ENCODE data around the gene CCDC88B. TPM values are rescaled to one million over a fixed set of nuclear protein-coding genes. Genes with fewer than 3 reads are reported as not detected.
A peak's percentile ranks its signal among the peaks of the same experiment; 100 is the strongest.

Gene CCDC88B
- total and polyA plus RNA-seq, 2 experiments from 2014 or later = 6.8 to 12.1 TPM

DNA sequence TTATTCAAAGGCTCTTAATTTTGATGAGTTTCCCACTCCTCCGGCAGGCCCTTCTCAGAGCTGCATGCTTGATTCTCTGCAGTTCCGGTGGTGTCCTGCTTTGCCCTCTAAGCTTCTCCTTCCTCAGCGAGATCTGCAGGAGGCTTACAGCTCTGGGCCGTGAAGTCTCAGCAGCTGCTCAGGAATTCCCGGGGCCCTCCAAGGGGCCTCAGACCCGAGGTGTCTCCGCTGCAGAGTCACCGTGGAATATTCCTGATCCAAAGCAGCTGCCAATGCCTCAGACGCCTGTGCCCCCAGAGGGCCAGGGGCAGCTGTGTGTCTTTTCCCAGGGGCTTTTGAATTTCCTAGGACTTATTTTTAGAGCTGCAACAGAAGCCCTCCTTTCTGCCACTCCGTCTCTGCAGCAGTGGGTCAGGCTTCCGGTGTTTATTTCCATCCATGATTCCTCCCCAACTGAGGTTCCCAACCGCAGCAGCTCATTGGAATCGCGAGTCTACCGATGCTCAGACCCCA is 56.1 kb downstream of the CCDC88B start:
- H3K36me3 ChIP-seq (ENCODE audit: insufficient read depth) = no peaks in the 10 kb centered on the region
- peaks cover 23% of the 10 kb centered on the region for H3K4me1 ChIP-seq (ENCODE audit: insufficient read depth)
- H3K27me3 ChIP-seq (ENCODE audit: insufficient read depth) = no peaks in the 10 kb centered on the region
- peak overlapping the region; percentile 84 for H3K27ac ChIP-seq (ENCODE audit: low read depth)
- peak; percentile 92 for ATAC-seq
- Mint-ChIP-seq H3K27ac (peak overlapping the region; percentile 51), H3K36me3 (ENCODE audit: low read depth) (no peaks in the 10 kb centered on the region), H3K4me3 (peak overlapping the region; percentile 42; the same call in 2 of the 3 replicates), H3K4me1 (peaks cover 25% of the 10 kb centered on the region), H3K27me3 (ENCODE audit: insufficient read depth, low read depth, poor library complexity) (peaks cover 23% of the 10 kb centered on the region), H3K9me3 (no peaks in the 10 kb centered on the region; the same call in 2 of the 3 replicates)
- H3K4me2 ChIP-seq = peak overlapping the region; percentile 72
- H2AFZ ChIP-seq = peak overlapping the region; percentile 99
- no peaks in the 10 kb centered on the region for H4K20me1 ChIP-seq (replicated peaks; ENCODE audit: insufficient read depth)
- DNase-seq (ENCODE audit: low spot score) = peak; percentile 78
- H3K4me3 ChIP-seq = peak overlapping the region; percentile 39; the same call in 1 of the 2 replicates
- peaks cover 5% of the 10 kb centered on the region; the same call in 1 of the 2 replicates for H3F3A ChIP-seq (replicated peaks; ENCODE audit: low read depth)
- no peaks in the 10 kb centered on the region for H3K79me2 ChIP-seq (replicated peaks; ENCODE audit: insufficient read depth)
- TF ChIP-seq, protein P1, sequence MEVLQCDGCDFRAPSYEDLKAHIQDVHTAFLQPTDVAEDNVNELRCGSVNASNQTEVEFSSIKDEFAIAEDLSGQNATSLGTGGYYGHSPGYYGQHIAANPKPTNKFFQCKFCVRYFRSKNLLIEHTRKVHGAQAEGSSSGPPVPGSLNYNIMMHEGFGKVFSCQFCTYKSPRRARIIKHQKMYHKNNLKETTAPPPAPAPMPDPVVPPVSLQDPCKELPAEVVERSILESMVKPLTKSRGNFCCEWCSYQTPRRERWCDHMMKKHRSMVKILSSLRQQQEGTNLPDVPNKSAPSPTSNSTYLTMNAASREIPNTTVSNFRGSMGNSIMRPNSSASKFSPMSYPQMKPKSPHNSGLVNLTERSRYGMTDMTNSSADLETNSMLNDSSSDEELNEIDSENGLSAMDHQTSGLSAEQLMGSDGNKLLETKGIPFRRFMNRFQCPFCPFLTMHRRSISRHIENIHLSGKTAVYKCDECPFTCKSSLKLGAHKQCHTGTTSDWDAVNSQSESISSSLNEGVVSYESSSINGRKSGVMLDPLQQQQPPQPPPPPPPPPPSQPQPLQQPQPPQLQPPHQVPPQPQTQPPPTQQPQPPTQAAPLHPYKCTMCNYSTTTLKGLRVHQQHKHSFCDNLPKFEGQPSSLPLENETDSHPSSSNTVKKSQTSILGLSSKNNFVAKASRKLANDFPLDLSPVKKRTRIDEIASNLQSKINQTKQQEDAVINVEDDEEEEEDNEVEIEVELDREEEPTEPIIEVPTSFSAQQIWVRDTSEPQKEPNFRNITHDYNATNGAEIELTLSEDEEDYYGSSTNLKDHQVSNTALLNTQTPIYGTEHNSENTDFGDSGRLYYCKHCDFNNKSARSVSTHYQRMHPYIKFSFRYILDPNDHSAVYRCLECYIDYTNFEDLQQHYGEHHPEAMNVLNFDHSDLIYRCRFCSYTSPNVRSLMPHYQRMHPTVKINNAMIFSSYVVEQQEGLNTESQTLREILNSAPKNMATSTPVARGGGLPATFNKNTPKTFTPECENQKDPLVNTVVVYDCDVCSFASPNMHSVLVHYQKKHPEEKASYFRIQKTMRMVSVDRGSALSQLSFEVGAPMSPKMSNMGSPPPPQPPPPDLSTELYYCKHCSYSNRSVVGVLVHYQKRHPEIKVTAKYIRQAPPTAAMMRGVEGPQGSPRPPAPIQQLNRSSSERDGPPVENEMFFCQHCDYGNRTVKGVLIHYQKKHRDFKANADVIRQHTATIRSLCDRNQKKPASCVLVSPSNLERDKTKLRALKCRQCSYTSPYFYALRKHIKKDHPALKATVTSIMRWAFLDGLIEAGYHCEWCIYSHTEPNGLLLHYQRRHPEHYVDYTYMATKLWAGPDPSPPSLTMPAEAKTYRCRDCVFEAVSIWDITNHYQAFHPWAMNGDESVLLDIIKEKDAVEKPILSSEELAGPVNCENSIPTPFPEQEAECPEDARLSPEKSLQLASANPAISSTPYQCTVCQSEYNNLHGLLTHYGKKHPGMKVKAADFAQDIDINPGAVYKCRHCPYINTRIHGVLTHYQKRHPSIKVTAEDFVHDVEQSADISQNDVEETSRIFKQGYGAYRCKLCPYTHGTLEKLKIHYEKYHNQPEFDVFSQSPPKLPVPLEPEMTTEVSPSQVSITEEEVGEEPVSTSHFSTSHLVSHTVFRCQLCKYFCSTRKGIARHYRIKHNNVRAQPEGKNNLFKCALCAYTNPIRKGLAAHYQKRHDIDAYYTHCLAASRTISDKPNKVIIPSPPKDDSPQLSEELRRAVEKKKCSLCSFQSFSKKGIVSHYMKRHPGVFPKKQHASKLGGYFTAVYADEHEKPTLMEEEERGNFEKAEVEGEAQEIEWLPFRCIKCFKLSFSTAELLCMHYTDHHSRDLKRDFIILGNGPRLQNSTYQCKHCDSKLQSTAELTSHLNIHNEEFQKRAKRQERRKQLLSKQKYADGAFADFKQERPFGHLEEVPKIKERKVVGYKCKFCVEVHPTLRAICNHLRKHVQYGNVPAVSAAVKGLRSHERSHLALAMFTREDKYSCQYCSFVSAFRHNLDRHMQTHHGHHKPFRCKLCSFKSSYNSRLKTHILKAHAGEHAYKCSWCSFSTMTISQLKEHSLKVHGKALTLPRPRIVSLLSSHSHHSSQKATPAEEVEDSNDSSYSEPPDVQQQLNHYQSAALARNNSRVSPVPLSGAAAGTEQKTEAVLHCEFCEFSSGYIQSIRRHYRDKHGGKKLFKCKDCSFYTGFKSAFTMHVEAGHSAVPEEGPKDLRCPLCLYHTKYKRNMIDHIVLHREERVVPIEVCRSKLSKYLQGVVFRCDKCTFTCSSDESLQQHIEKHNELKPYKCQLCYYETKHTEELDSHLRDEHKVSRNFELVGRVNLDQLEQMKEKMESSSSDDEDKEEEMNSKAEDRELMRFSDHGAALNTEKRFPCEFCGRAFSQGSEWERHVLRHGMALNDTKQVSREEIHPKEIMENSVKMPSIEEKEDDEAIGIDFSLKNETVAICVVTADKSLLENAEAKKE (CRISPR knock-in tag; IDR thresholded peaks at IDR 0.05) = peak; percentile 69; the same call in 1 of the 2 replicates
- TF ChIP-seq NANOG (IDR thresholded peaks at IDR 0.05; ENCODE audit: borderline replicate concordance) = no peak
- no peak for TF ChIP-seq POLR2AphosphoS5 (IDR thresholded peaks at IDR 0.05; ENCODE audit: low read depth)
- TF ChIP-seq JUNB (IDR thresholded peaks at IDR 0.05; ENCODE audit: unreplicated experiment) = no peak
- TF ChIP-seq REST (IDR thresholded peaks at IDR 0.05; ENCODE audit: unreplicated experiment) = no peak
- no peak for TF ChIP-seq ZNF331 (CRISPR knock-in tag; IDR thresholded peaks at IDR 0.05; ENCODE audit: low read depth)
- H3K9me2 ChIP-seq (ENCODE audit: insufficient read depth) = no peaks in the 10 kb centered on the region
